ENCODE results near the gene CEP170B.

Gene CEP170B

DNA sequence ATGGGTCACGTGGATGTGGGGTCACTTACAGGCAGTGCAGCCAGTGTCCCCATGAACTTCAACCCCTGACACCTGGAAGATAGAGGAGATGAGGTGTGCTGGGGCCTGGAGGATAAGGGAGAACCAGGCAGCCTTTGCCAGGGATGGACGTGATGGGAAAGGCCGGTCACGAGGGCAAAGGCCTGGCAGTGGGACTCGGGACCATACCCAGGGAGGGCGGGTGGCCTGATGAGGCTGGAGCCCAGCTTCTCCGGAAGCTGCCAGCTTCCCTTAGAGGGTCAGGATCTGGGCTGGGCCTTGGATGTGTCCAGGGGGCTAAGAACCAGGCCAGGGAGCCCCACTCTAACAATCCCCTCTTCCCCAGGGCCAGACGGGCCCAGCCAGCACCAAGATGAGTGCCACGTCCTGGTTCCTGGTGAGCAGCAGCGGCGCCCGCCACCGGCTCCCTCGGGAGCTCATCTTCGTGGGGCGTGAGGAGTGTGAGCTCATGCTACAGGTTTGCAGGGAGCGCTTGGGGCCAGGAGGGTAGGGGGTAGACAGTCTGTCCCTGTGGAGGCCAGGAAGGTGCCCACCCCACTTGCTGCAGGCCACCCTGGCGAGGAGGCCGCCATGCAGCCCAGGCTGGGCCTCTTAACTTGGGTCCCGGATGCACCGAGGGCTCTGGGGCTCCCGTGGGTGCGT is 3.1 kb downstream of the CEP170B start:
- DNase-seq = no peak

DNA sequence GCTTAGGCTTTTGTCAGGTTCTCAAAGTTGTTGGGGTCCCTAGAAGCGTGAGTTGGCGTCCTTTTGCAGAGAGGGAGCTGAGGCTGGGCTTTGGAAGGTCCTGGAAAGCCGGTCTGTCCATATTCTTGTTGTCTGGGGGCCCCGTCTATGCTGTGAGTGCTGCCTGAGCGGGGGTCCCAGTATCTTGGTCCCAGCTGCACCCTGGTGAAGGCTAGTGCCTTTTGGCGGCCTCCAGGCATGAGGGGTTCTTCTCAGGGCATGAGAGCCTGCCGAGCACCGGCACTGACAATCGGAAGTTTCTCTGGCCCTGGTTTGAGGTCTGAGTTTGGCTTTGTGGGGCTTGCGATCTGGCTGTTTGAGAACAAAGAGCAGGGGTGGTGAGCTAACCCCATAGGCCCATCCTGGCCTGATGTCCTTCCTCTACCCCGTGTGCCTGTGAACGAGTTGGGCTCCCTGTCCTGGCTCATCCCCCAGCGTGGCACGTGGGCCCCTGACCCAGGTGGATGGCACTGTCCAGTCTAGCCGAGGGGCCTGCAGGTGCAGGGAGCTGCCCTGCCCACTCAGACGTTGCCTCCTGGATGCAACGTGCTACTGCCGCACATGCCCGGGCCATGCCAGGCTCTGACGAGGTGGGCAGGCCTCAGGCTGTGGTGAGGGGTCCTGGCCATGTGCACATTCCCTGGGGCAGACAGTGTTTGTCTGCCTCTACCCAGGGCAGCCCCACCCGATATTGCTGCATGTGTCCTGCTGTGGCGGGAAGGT is 3.9 kb downstream of the CEP170B start:
- no peak for DNase-seq

DNA sequence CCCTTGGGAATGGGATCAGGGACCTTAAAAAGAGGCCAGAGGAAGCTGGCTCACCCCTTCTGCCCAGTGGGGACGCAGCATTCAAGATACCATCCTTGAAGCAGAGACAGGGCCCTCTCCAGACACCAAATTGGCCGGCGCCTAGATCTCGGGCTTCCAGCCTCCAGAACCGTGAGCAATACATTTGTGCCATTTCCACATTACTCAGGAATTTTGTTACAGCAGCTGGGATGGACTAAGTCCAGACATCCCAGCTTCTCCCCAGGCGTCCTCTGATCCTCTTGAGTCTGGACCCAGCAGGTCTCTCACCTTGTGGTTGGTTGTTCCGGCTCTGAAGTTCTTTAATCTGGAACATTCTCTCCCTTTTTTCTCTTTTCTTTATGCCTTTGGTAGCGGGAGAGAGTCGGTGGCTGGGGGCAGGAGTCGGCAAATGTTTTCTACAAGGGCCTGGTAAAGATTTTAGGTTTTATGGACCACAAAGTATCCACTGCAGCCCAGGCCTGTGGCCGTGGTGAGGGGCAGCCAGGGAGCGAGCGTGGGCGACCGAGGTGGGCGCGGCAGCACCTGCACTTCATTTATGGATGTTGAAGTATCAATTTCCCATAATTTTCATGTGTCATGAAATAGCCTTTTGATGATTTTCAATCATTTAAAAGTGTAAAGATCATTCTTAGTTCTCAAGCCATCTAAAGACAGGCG is 4.8 kb downstream of the CEP170B start:
- DNase-seq = no peak

DNA sequence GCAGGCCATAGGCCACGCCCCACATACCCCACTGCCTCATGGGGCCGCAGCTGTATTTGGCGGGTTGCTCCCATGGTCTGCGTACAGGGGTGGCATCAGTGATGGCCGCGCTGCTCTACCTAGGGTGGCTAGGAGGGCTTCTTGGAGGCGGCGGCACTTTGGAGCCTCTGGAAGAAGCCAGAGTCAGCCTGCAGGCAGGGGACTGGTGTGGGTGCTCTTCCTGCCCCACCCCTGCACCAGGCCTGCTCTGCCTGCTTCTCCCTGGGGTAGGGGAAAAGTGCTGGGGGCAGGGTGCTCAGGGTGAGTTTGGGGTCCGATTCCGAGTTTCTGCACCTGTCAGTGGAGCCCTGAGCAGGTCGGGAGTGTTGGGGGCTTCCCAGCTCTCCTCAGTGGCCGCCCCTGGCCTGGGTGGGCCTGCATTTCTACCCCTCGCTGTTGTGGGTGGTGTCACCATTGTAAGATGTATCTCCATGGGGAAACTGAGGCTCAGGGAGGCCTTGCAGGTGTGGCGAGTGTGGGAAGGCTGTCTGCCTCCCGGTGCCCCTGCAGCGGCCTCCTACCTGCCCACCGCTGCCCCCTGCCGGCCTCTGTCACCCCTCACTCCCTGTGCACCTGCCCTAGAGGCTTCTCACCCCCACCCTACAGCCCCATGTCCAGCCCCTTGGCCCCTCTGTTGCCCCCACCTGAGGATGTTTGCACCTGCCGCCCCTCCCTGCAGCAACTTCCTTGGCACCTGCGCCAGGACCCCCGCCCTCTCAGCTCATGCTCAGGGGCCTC is 5.5 kb downstream of the CEP170B start:
- DNase-seq = peak in 1 of 2 experiments; percentile 19

DNA sequence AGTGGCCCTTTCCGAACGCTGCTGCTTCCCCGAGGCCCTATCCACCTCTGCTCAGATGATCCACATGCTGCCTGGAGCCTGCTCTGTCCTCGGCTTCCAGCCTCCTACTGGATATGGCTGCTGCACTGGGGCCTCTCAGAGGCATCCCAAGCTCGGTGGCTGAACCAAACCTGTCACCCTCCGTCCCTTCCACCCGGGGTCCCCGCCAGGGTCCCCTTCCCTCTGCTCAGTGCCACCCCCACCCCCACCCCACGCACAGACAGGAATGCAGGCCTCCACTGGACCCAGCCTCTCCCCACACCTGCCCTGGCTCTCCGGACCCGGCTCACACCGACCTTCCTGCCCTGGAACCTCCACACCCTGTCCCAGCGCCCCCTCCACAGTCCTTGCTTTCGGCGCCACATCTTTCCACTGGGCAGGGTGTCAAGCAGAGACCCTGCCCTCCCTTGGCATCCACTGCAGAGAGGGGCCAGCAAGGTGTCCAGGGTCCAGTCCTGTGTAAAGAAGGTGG is 6.1 kb downstream of the CEP170B start:
- DNase-seq = no peak

DNA sequence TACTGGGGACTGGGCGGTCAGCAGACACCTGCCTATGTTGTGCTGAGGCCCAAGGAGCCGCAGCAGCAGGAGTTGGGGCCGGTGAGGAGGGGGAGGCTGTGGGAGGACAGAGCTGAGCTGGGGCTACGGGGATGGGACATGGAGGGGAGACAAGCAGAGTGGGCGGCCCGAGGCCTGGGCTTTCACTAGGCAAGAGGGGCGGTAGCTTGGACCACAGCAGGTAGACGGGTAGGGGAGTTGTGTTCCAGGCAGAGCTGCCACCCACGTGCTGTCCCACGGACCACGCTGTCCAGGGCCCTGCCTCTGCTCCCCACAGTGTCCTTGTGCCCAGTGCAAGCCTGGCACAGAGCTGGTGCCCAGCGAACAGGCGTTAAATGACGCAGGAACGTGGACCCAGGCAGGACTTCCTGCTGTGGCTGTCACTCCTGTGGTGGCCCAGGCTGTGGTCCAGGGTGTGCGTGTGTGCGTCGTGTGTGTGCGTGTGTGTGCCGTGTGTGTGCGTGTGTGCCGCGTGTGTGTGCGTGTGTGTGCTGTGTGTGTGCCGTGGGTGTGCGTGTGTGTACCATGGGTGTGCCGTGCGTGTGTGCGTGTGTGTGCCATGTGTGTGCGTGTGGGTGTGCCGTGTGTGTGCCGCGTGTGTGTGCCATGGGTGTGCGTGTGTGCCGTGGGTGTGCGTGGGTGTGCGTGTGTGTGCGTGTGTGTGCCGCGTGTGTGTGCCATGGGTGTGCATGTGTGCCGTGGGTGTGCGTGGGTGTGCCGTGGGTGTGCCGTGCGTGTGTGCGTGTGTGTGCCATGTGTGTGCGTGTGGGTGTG is 6.8 kb downstream of the CEP170B start:
- DNase-seq = no peak

DNA sequence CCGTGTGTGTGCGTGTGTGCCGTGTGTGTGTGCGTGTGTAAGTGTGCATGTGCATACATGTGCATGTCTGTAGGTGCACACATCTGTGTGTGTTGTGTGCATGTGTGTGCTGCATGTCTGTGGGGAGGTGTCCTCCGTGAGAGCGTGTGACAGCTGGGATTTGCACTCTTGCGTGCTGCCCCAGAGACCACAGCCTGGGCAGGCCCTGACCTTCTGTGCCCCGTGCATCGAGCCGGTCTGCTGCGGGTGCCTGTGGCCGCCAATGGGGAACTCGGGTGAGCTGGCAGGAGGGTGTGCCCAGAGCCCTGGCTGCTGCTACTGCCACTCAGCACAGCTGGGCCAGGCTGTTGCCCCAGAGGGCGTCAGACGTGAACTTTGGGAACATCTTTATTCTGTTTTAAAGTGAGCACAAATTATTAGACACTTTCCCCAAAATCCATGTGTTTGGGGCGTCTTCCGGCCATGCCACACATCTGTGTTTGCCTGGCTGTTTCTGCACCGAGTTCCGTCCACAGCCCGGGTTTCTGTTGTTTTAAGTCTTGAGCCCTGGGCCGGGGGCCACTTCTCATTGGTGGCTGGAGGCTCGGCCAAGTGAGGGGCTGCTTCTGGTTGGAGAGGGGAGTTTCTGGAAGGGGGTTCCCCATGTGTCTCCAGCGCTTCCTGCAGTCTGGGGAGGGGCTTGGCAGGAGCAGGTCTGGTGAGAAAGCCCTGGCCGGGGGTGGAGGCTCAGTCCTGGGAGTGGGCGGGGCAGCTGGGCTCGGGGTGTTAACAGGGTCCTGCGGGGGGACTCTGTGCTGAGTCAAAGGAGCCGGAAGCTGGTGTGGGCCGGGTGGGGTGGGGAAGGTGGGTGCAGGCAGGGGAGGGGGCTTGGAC is 7.6 kb downstream of the CEP170B start:
- no peak for DNase-seq

DNA sequence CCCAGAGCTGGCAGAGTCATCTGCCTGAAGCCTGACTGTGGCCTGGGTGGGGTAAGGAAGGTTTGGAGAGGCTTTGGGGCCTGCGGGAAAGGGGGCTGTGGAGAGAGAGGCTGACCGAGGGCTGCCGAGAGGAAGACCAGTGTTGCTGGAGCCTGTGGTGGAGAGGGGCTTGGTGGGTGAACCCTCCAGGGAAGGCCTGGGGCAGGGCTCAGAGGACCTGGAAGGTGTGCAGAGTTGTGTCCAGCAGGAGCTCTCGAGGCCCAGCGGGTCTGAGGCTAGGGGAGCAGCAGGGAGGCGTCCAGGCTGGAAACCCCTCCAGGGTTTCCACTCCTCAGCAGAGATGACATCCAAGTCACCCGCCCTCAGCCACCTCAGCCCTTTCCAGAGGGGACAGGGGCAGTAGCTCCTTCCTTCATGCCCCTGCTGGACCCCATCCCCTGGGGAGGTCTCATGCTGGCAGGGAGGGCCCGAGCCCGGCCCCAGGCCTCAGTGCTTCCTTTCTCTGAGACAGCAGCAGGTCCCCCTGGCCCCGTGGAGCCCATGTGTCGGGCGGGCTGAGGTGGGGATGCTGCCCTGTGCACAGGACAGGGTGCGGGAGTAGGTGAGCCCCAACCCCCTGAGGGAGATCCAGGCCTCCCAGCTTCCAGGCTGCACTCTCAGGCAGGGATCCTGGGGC is 8.4 kb downstream of the CEP170B start:
- DNase-seq = no peak

DNA sequence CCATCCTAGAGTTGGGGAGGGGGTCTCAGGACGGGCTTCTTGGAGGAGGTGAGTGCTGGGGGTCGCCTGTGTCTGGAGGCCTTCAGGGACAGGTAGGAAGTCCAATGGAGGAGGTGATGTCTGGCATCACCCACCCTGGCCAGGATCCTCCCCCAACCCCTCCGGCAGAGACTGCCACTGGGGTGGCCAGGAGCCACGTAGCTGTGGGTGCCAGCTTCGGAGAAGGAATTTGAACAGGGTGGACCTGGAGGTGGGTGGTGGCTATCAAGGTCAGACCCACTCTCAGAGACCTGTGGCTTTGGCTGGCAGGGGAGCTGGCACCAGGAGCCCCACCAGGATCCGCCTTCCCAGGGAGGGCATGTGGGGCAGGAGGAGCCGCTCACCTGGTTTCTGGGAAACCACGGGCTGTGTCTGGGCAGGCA is 9.1 kb downstream of the CEP170B start:
- no peak for DNase-seq

DNA sequence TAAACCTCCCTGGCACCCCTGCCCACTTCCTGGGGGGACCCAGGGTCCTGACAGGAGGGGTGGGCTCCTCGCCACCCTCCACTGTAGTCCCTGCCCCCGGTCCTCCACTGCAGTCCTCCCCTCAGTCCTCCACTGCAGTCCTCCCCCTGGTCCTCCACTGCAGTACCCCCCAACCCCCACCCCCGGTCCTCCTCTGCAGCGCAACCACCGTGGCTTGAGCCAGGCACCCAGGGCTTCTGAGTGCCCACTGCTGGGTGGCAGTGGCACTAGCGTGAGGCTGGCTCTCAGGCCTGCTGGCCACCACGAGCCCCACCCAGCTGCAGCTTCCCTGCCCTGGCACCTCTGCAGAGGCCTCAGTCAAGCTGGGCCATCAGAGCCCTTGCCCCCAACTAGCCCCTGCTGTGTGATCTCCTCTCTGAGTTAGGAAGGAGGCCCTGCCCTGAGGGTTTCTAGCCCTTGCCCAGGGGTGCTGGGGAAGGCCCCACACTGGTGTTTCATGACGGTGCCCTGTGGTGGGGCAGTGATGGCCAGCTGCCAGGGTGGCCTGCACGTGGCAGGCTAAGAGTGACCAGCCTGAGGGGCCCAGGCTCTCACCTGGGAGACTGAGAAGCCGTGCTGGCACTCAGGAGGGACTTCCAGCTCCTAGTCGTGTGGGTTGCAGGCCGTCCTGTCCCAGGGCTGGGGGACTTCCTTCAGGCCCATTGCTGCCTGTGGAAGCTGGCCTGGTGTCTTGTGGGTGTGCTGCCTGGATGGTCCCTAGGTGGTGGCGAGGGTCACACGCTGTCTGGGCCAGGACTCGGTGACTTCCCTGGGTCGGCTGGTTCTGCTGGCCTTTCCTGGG is 9.7 kb downstream of the CEP170B start:
- no peak for DNase-seq

DNA sequence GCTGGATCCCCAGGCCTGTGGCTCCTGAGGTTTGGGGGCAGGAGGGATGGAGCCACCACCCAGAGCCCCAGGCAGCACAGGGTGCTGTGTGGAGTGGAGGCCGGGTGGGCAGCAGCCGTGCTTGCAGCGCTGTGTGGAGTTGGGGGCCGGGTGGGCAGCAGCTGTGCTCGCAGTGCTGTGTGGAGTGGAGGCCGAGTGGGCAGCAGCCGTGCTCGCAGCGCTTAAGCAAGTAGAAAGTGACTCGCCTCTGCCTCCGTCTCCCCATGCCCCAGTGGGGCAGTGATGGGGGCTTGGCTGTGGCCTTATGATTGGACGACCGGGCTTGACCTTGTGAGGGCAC is 10.3 kb downstream of the CEP170B start:
- DNase-seq = no peak

DNA sequence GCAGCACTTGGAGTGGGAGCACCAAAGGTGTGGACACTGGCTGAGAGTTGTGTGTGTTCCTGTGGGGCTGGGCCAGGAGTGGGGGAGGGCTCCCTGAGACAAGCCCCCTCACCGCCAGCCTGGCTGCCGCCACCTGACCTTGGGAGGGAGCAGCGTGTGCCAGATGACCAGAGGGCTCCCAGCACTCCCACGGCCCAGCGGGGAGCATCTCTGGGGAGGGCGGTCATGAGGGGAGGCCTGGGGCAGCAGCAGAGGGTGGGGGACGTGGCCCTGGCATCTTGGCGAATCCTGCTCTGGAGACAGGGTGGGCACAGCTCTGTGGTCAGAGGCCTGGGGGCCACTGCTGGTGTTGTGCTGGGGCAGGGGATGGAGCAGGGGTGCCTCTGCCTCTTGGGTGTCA is 10.7 kb downstream of the CEP170B start:
- DNase-seq = no peak

DNA sequence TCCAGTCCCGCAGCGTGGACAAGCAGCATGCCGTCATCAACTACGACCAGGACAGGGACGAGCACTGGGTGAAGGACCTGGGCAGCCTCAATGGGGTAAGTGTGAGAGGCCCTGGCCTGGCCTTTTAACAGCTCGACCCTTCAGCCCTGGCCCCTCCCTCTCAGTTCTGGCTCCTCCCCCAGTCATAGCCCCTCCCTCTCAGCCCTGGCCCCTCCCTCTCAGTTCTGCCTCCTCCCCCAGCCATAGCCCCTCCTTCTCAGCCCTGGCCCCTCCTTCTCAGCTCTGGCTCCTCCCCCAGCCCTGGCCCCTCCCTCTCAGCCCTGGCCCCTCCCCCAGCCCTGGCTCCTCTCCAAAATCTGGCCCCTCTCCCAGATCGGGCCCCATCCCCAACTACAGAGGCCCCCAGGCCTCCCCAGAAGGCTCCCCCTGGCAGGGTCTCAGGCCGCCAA is 11.2 kb downstream of the CEP170B start:
- no peak for DNase-seq

DNA sequence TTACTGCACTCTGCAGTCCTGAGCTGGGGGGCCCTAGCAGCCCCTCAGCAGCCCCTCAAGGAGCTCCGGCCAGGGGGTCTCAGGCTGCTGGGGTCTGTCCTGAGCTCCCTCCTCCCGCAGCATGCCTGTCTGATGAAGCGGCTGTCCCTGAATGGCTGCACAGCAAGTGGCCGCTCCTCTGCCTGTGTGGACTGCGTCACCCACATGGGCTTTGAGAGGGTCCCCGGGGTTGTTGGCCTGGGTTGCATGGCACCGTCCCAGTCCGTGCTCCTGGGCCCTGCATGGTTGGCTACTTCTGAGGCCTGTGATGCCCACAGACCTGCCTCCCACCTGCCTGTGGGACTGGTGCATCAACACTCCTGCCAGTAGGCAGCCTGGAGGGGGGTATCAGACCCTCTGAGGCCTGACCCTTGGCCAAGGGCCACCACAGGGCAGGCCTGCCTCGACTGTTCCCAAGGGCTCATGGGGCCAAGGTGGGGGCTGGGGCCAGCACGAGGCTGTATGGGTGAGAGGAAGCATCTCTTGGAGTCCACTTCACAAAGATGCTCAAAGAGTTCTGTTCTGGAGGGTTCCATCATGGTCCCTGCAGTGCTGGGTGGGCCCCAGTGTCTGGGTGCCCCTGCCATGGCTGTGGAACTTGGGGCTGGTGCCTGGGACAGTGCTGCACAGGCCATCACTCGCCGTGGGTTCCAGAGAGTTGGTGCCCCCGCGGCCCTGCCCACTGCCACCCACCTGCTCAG is 12.2 kb downstream of the CEP170B start:
- no peak for DNase-seq

DNA sequence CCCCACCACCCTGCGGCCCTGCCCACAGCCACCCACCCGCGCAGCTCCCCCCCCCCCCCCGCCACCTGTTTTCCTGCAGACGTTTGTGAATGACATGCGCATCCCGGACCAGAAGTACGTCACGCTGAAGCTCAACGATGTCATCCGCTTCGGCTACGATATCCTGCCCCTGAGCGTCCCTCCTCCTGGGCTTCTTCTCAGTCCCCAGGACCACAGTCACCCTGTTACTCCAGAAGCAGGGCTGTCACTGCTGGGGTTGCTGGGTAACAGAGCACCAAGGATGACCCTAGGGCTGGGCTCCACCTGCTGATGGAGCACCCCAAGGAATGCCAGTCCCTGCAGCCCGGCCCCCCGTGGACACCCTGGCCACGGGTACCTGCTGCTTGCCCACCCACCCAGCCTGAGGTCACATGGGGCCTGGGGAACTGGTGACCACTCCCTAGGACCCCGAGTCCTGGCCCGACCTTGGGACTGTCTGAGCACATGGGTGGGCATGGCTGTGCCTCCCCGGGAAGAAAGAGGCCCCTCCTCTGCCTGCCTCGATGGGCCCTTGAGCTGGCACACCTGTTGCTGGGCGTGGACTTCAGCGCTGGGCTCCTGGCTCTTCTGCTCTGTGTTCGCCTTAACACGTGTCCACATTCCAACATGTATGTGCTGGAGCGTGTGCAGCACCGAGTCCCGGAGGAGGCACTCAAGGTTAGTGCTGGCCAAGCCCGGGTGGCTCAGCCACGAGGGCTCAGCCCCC is 12.9 kb downstream of the CEP170B start:
- no peak for DNase-seq

DNA sequence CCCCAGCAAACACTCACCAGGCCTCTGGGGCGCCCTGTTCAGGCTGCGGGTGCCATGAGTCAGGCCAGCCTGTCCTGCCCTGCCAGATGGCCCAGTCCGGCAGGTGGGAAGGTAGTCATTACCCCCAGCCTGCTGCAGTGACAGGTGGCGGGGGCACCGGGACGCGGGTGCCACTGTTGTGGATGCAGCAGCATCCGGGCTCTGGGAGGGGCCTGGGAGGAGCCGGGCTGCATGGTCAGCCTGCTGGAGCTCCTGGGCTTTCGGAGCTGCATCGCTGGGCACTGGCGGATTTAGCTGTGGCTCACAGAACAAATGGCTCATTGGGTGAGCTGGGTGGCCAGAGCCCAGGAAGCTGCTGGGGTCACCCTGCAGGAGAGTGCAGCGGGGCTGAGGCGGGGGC is 13.5 kb downstream of the CEP170B start:
- DNase-seq = peak; percentile 96 to 98

DNA sequence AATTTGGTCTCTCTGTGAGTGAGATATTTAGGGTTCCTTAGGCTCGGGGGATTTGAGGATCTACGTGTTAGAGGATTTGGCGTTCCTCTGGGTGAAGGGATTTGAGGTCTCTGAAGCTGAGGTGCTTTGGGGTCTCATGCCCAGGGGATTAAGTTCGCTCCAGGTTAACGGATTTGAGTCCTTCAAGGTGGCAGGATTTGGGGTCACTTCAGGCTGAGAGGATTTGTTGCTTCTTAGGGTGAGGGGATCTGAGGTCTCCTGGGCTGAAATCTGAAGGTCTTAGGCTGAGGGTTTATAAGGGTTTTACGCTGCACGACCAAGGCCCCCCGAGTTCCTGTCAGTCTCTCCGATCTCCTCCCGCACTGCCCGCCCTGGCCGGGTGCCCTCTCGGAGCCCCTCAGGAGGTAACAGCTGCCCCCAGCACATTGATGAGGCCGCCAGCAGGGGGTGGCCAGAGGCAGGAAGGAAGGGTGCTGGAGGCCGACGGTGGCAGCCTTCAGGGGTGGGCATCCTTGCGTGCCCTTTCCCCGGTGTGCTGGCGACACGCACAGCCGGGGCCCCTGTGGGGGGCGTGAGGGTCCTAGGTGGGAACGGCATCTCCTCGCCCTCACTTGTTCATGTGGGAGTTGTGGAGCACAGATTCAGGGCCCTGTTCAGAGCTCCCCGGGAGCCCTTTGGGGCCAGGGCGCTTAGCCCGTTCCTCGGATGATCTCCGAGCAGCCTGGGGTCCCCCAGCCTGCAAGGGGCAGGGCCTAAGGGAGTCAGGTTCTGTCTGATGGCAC is 14.3 kb downstream of the CEP170B start:
- peak in 1 of 2 experiments; percentile 41 for DNase-seq
